Measurements from ENCODE around the gene FAM120A. TPM values are rescaled to one million over a fixed set of nuclear protein-coding genes. Genes with fewer than 3 reads are reported as not detected.

Gene FAM120A
- total and polyA plus RNA-seq, 9 of the 15 experiments (the other 6 are each of a cell fraction or from before 2014, with no cell fraction given), result 8.7 to 71.0 (median 42.2) TPM

DNA sequence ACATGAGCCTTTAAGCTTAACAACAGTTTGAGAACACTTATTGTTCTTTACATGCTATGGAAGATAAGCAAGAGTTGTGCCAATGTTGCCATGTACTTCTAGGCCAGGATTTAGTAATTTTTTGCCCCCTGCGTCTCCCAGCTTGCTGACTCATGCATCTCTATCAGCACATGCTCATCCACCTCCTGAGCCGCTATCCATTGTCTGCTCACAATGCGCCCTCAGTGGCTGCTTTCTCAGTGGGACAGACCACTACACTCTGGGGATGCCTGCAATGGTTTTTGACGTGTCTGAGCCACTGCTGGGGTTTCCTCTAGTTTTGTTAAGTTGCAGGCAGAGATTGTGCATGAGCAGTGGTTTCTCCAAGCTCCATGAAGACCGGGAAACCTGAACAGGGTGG is 74.0 kb downstream of the FAM120A start (continued):
- TF ChIP-seq DIDO1 (tag; IDR thresholded peaks at IDR 0.05; ENCODE audit: low read depth), result no peak
- TF ChIP-seq, protein P1, sequence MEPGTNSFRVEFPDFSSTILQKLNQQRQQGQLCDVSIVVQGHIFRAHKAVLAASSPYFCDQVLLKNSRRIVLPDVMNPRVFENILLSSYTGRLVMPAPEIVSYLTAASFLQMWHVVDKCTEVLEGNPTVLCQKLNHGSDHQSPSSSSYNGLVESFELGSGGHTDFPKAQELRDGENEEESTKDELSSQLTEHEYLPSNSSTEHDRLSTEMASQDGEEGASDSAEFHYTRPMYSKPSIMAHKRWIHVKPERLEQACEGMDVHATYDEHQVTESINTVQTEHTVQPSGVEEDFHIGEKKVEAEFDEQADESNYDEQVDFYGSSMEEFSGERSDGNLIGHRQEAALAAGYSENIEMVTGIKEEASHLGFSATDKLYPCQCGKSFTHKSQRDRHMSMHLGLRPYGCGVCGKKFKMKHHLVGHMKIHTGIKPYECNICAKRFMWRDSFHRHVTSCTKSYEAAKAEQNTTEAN (CRISPR knock-in tag; IDR thresholded peaks at IDR 0.05), result no peak
- TF ChIP-seq ZNF174 (CRISPR knock-in tag; IDR thresholded peaks at IDR 0.05), result no peak
- TF ChIP-seq HNRNPL (IDR thresholded peaks at IDR 0.05; ENCODE audit: low read depth, low read length), result no peak
- TF ChIP-seq, protein P2, sequence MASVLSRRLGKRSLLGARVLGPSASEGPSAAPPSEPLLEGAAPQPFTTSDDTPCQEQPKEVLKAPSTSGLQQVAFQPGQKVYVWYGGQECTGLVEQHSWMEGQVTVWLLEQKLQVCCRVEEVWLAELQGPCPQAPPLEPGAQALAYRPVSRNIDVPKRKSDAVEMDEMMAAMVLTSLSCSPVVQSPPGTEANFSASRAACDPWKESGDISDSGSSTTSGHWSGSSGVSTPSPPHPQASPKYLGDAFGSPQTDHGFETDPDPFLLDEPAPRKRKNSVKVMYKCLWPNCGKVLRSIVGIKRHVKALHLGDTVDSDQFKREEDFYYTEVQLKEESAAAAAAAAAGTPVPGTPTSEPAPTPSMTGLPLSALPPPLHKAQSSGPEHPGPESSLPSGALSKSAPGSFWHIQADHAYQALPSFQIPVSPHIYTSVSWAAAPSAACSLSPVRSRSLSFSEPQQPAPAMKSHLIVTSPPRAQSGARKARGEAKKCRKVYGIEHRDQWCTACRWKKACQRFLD (CRISPR knock-in tag; IDR thresholded peaks at IDR 0.05), result no peak
- no peak for TF ChIP-seq ILK (tag; IDR thresholded peaks at IDR 0.05; ENCODE audit: borderline replicate concordance, low read depth)
- TF ChIP-seq KLF6 (CRISPR knock-in tag; IDR thresholded peaks at IDR 0.05; ENCODE audit: borderline replicate concordance), result no peak
- TF ChIP-seq FUS (optimal IDR thresholded peaks at IDR 0.05; ENCODE audit: low read depth, low read length), result no peak
- no peak for TF ChIP-seq ZNF584 (CRISPR knock-in tag; IDR thresholded peaks at IDR 0.05; ENCODE audit: low read depth)
- TF ChIP-seq SMARCA4 (IDR thresholded peaks at IDR 0.05), result no peak
- no peak for TF ChIP-seq STAT5B (CRISPR knock-in tag; IDR thresholded peaks at IDR 0.05)
- TF ChIP-seq ZNF644 (tag; IDR thresholded peaks at IDR 0.05; ENCODE audit: low read depth), result no peak
- TF ChIP-seq ZNF583 (CRISPR knock-in tag; IDR thresholded peaks at IDR 0.05), result no peak
- TF ChIP-seq, protein P3, sequence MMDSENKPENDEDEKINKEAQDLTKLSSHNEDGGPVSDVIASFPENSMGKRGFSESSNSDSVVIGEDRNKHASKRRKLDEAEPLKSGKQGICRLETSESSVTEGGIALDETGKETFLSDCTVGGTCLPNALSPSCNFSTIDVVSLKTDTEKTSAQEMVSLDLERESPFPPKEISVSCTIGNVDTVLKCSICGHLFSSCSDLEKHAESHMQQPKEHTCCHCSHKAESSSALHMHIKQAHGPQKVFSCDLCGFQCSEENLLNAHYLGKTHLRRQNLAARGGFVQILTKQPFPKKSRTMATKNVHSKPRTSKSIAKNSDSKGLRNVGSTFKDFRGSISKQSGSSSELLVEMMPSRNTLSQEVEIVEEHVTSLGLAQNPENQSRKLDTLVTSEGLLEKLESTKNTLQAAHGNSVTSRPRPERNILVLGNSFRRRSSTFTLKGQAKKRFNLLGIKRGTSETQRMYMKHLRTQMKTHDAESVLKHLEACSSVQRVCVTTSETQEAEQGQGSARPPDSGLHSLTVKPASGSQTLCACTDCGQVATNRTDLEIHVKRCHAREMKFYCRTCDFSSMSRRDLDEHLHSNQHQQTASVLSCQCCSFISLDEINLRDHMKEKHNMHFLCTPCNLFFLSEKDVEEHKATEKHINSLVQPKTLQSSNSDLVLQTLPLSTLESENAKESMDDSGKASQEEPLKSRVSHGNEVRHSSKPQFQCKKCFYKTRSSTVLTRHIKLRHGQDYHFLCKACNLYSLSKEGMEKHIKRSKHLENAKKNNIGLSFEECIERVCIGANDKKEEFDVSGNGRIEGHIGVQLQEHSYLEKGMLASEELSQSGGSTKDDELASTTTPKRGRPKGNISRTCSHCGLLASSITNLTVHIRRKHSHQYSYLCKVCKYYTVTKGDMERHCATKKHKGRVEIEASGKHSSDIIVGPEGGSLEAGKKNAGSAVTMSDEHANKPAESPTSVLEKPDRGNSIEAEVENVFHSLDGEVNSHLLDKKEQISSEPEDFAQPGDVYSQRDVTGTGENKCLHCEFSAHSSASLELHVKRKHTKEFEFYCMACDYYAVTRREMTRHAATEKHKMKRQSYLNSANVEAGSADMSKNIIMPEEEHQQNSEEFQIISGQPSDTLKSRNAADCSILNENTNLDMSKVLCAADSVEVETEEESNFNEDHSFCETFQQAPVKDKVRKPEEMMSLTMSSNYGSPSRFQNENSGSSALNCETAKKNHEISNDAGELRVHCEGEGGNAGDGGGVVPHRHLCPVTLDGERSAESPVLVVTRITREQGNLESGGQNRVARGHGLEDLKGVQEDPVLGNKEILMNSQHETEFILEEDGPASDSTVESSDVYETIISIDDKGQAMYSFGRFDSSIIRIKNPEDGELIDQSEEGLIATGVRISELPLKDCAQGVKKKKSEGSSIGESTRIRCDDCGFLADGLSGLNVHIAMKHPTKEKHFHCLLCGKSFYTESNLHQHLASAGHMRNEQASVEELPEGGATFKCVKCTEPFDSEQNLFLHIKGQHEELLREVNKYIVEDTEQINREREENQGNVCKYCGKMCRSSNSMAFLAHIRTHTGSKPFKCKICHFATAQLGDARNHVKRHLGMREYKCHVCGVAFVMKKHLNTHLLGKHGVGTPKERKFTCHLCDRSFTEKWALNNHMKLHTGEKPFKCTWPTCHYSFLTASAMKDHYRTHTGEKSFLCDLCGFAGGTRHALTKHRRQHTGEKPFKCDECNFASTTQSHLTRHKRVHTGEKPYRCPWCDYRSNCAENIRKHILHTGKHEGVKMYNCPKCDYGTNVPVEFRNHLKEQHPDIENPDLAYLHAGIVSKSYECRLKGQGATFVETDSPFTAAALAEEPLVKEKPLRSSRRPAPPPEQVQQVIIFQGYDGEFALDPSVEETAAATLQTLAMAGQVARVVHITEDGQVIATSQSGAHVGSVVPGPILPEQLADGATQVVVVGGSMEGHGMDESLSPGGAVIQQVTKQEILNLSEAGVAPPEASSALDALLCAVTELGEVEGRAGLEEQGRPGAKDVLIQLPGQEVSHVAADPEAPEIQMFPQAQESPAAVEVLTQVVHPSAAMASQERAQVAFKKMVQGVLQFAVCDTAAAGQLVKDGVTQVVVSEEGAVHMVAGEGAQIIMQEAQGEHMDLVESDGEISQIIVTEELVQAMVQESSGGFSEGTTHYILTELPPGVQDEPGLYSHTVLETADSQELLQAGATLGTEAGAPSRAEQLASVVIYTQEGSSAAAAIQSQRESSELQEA (IDR thresholded peaks at IDR 0.05; ENCODE audit: low read depth), result no peak
- no peak for TF ChIP-seq POLR3G (IDR thresholded peaks at IDR 0.05; ENCODE audit: extremely low read depth, insufficient read length, insufficient replicate concordance)
- no peak for TF ChIP-seq SMARCB1 (IDR thresholded peaks at IDR 0.05; ENCODE audit: insufficient read length, low read depth)
- no peak for TF ChIP-seq TEAD4 (IDR thresholded peaks at IDR 0.05; ENCODE audit: low read length)
- no peak for TF ChIP-seq TEAD4 (CRISPR knock-in tag; IDR thresholded peaks at IDR 0.05; ENCODE audit: borderline replicate concordance)
